Measurements from ENCODE around the gene IL5.
A peak's percentile ranks its signal among the peaks of the same experiment; 100 is the strongest.

The IL5 gene

GRCh38 chr5:132500931-132501628 lies 42.2 kb downstream of the IL5 start:
- peak; percentile 76 for DNase-seq (ENCODE audit: low spot score)
- H3K4me3 ChIP-seq: no peak overlapping the region
- TF ChIP-seq, protein P1, sequence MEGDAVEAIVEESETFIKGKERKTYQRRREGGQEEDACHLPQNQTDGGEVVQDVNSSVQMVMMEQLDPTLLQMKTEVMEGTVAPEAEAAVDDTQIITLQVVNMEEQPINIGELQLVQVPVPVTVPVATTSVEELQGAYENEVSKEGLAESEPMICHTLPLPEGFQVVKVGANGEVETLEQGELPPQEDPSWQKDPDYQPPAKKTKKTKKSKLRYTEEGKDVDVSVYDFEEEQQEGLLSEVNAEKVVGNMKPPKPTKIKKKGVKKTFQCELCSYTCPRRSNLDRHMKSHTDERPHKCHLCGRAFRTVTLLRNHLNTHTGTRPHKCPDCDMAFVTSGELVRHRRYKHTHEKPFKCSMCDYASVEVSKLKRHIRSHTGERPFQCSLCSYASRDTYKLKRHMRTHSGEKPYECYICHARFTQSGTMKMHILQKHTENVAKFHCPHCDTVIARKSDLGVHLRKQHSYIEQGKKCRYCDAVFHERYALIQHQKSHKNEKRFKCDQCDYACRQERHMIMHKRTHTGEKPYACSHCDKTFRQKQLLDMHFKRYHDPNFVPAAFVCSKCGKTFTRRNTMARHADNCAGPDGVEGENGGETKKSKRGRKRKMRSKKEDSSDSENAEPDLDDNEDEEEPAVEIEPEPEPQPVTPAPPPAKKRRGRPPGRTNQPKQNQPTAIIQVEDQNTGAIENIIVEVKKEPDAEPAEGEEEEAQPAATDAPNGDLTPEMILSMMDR (IDR thresholded peaks at IDR 0.05): peak; percentile 81
- H3K27ac ChIP-seq: peak overlapping the region in 1 of 2 donors; percentile 26

- H3K27ac ChIP-seq: peak overlapping the region in 1 of 2 donors; percentile 26
- H3K4me3 ChIP-seq: no peak overlapping the region
- TF ChIP-seq, protein P1 (IDR thresholded peaks at IDR 0.05): no peak
- peak; percentile 69 for DNase-seq (ENCODE audit: low spot score)
Measured at GRCh38 chr5:132500244-132500930, 42.9 kb downstream of the IL5 start.

DNA sequence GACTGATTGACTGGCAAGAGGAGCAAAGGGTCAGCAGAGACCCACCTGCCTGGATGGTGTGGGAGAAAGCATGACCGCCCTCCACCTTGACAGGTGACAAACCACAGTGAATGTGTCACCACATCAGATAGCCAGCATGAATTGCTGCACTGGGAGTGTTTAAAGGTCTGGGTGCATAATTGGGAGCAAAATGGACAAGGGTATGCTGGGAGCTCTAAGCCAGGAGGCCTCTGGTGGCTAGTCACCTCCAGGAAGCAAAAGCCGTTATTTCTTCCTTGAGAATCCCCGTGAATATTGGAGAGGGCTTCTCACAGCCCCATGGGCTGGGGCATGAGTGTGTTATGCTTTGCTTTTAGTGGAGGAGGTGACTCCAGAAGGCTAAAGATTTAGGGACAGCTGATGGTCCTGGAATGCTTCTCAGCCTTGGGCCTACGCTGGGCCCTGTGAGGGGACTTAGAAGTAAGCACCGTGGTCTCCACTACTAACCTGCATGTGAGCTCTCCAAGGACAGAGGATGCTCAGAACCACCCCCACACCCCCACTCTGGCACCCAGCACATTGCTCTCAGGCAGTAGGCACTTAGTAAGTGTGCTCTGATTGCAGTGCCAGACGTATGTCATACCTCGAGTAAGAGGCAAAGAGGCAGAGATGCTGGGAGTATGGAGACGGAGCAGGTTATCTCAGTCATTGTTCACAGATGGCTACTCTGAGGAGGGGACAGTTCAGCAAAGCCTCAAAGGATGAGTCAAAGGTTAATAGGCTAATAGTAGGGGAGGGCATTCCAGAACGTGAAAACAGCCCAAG lies 43.7 kb downstream of the IL5 start:
- TF ChIP-seq, protein P1 (IDR thresholded peaks at IDR 0.05): no peak
- Histone ChIP-seq H3K4me3 (no peak overlapping the region), H3K27ac (peak overlapping the region in 1 of 2 donors; percentile 97)
- DNase-seq (ENCODE audit: low spot score): no peak

- peak overlapping the region; percentile 93 to 97 for H3K27ac ChIP-seq
- no peak for DNase-seq (ENCODE audit: low spot score)
- H3K4me3 ChIP-seq: no peak overlapping the region
- TF ChIP-seq, protein P1 (IDR thresholded peaks at IDR 0.05): no peak
Measured at GRCh38 chr5:132498686-132499271, 44.5 kb downstream of the IL5 start.

DNA sequence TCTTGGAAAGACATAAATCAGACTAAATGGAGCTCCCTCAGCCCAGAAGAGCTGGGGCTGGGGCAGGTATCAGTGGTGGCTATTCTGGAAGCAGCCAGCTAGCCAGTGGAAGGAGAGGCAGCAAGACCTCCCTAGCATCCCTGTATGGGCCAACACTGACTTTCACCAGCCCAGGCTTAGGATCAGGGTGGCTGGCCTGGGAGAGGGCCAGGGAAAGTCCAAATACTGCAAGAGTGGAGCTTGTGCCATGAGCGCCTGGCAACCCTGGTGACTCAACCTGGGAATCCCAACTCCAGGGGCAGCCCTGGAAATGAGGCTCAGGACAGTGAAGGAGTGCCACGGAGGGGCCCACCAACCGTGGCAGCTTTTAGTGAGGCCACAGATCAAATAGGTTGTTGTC lies 45.2 kb downstream of the IL5 start:
- Histone ChIP-seq H3K4me3 (no peak overlapping the region), H3K27ac (peak overlapping the region; percentile 93 to 97)
- peak; percentile 86 for DNase-seq (ENCODE audit: low spot score)
- TF ChIP-seq, protein P1 (IDR thresholded peaks at IDR 0.05): no peak

DNA sequence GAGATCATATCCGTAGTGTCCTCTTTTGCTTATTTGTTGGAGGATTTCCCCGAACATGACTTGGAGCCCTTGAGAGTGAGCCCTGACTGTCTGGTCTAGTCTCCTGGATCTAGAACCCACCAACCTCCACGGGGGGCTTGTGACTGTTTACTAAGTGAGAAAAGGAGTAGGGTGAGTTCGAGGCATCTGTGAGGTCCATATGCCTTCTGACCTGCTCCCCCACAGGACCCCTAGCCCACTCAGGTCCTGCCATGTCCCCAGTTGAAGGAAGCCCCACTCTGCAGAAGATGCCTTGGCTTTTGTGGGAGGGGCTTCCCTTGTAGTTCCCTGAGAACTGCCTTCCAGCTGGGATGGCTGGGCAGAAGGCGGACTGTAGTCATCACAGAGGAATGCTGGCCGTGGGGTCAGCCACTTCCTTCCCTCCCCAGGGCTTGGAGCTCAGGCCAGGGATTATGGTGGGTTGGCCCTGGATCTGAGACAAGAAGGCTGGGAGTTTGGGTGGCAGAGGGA lies 45.8 kb downstream of the IL5 start:
- Histone ChIP-seq H3K27ac (peak overlapping the region; percentile 93 to 97), H3K4me3 (peak overlapping the region; percentile 68)
- TF ChIP-seq, protein P1 (IDR thresholded peaks at IDR 0.05): no peak
- peak; percentile 91 for DNase-seq (ENCODE audit: low spot score)

Data from coronary artery (tissue), 2 donors.